Astrocyte of the hippocampus (primary cell): Measurements from ENCODE around the gene GRIN2A.

ENCODE experiments used
- DNase-seq: peaks from one replicate; pipeline ENCODE4 v3.0.0; 2011; ENCODE audit warnings: low read depth, low spot score

Gene GRIN2A

GRCh38 chr16:10181196-10182162 lies 749 bp downstream of the GRIN2A start:
- DNase-seq: peak; percentile 93

- peak; percentile 57 for DNase-seq
Measured at GRCh38 chr16:10180771-10181163, 1.5 kb downstream of the GRIN2A start.

GRCh38 chr16:10180042-10180770 lies 2.0 kb downstream of the GRIN2A start:
- no peak for DNase-seq

- DNase-seq: no peak
Measured at GRCh38 chr16:10178526-10178925, 3.7 kb downstream of the GRIN2A start.

GRCh38 chr16:10178080-10178479 lies 4.1 kb downstream of the GRIN2A start:
- peak; percentile 9 for DNase-seq

- peak; percentile 73 for DNase-seq
Measured at GRCh38 chr16:10172848-10173655, 9.2 kb downstream of the GRIN2A start.

- no peak for DNase-seq
Measured at GRCh38 chr16:10171221-10171620, 11.0 kb downstream of the GRIN2A start.

GRCh38 chr16:10169904-10170410 lies 12.3 kb downstream of the GRIN2A start:
- no peak for DNase-seq

- DNase-seq: no peak
Measured at GRCh38 chr16:10169031-10169430, 13.2 kb downstream of the GRIN2A start.

GRCh38 chr16:10168258-10168657 lies 14.0 kb downstream of the GRIN2A start:
- DNase-seq: peak; percentile 91

- no peak for DNase-seq
Measured at GRCh38 chr16:10165643-10166042, 16.6 kb downstream of the GRIN2A start.

GRCh38 chr16:10162981-10163380 lies 19.2 kb downstream of the GRIN2A start:
- DNase-seq: no peak

- DNase-seq: no peak
Measured at GRCh38 chr16:10156099-10156498, 26.1 kb downstream of the GRIN2A start.

- DNase-seq: peak; percentile 27
Measured at GRCh38 chr16:10154389-10154788, 27.8 kb downstream of the GRIN2A start.

- peak; percentile 6 for DNase-seq
Measured at GRCh38 chr16:10153985-10154384, 28.2 kb downstream of the GRIN2A start.

GRCh38 chr16:10151718-10152117 lies 30.5 kb downstream of the GRIN2A start:
- no peak for DNase-seq

- no peak for DNase-seq
Measured at GRCh38 chr16:10150906-10151305, 31.3 kb downstream of the GRIN2A start.

GRCh38 chr16:10145542-10146035 lies 36.6 kb downstream of the GRIN2A start:
- DNase-seq: no peak

GRCh38 chr16:10141671-10142070 lies 40.6 kb downstream of the GRIN2A start:
- no peak for DNase-seq

- DNase-seq: peak; percentile 26
Measured at GRCh38 chr16:10138881-10139280, 43.3 kb downstream of the GRIN2A start.

- DNase-seq: no peak
Measured at GRCh38 chr16:10137341-10137740, 44.9 kb downstream of the GRIN2A start.
